ENCODE measurements around the gene COPG2.

COPG2 gene

DNA sequence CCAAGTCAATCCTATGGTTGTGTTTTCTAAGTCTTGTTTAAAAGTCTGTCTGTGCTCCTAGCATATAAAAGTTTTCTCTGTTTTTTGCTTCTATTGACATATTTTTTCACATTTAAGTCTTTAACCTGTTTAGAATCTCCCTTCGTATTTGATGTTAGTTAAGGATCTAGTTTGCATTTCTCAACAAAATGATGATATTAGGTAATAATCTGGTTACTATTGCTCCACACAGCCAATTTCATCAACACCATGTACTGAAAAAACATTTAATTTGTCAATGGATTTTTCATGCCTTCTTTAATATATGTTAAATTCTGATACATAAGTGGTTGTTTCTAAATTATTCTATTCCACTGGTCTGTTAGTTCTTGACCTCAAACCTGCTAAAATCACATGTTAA, 35.3 kb upstream of the COPG2 start:
- TF ChIP-seq, protein P1, sequence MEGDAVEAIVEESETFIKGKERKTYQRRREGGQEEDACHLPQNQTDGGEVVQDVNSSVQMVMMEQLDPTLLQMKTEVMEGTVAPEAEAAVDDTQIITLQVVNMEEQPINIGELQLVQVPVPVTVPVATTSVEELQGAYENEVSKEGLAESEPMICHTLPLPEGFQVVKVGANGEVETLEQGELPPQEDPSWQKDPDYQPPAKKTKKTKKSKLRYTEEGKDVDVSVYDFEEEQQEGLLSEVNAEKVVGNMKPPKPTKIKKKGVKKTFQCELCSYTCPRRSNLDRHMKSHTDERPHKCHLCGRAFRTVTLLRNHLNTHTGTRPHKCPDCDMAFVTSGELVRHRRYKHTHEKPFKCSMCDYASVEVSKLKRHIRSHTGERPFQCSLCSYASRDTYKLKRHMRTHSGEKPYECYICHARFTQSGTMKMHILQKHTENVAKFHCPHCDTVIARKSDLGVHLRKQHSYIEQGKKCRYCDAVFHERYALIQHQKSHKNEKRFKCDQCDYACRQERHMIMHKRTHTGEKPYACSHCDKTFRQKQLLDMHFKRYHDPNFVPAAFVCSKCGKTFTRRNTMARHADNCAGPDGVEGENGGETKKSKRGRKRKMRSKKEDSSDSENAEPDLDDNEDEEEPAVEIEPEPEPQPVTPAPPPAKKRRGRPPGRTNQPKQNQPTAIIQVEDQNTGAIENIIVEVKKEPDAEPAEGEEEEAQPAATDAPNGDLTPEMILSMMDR (conservative IDR thresholded peaks at IDR 0.05; ENCODE audit: low read depth, low read length): no peak
- H4K20me1 ChIP-seq (ENCODE audit: insufficient read depth): no peaks in the 10 kb centered on the region
- H2AFZ ChIP-seq (ENCODE audit: low read depth): no peak overlapping the region
- H3K4me1 ChIP-seq (ENCODE audit: low read depth, poor library complexity, severe bottlenecking): no peaks in the 10 kb centered on the region
- no peak overlapping the region for H3K4me3 ChIP-seq (IDR thresholded peaks at IDR 0.05; ENCODE audit: insufficient read depth, low read depth, low read length)
- H3K9ac ChIP-seq: no peak overlapping the region
- no peaks in the 10 kb centered on the region for H3K36me3 ChIP-seq (ENCODE audit: insufficient read depth)
- H3K79me2 ChIP-seq (ENCODE audit: insufficient read depth, low read depth): no peaks in the 10 kb centered on the region
- no peaks in the 10 kb centered on the region for H3K27me3 ChIP-seq (ENCODE audit: insufficient read depth, low read depth)
- H3K4me2 ChIP-seq: no peak overlapping the region
- H3K27ac ChIP-seq: no peak overlapping the region

- H4K20me1 ChIP-seq (ENCODE audit: insufficient read depth): no peaks in the 10 kb centered on the region
- TF ChIP-seq, protein P1 (conservative IDR thresholded peaks at IDR 0.05; ENCODE audit: low read depth, low read length): no peak
- H3K9ac ChIP-seq: no peak overlapping the region
- no peak overlapping the region for H3K27ac ChIP-seq
- H2AFZ ChIP-seq (ENCODE audit: low read depth): no peak overlapping the region
- no peaks in the 10 kb centered on the region for H3K79me2 ChIP-seq (ENCODE audit: insufficient read depth, low read depth)
- no peaks in the 10 kb centered on the region for H3K36me3 ChIP-seq (ENCODE audit: insufficient read depth)
- H3K4me3 ChIP-seq (IDR thresholded peaks at IDR 0.05; ENCODE audit: insufficient read depth, low read depth, low read length): no peak overlapping the region
- no peak overlapping the region for H3K4me2 ChIP-seq
- H3K4me1 ChIP-seq (ENCODE audit: low read depth, poor library complexity, severe bottlenecking): no peaks in the 10 kb centered on the region
- no peaks in the 10 kb centered on the region for H3K27me3 ChIP-seq (ENCODE audit: insufficient read depth, low read depth)
Observed at GRCh38 chr7:130701650-130702049, 33.1 kb upstream of the COPG2 start.

DNA sequence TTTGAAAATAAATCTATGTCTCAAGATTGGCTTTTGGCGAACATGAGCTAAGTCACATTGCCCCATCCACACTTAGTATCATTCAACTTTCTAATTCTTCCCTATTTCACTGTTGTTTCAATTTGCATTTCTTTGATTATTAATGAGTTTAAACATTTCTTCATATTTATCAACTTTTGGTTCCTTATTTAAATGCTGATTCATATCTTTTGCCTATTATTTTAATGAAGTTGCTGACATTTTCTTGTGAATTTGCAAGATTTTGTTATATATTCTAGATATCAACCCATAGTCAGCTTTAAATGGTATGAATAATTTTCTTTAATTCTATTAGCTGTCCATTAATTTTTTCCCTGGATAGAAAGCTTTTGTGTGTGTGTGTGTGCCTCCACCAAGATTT, 32.2 kb upstream of the COPG2 start:
- Histone ChIP-seq H3K4me2 (no peak overlapping the region), H3K36me3 (ENCODE audit: insufficient read depth) (no peaks in the 10 kb centered on the region), H3K4me1 (ENCODE audit: low read depth, poor library complexity, severe bottlenecking) (no peaks in the 10 kb centered on the region), H3K27ac (no peak overlapping the region), H3K27me3 (ENCODE audit: insufficient read depth, low read depth) (no peaks in the 10 kb centered on the region), H3K4me3 (IDR thresholded peaks at IDR 0.05; ENCODE audit: insufficient read depth, low read depth, low read length) (no peak overlapping the region), H3K9ac (no peak overlapping the region), H3K79me2 (ENCODE audit: insufficient read depth, low read depth) (no peaks in the 10 kb centered on the region), H2AFZ (ENCODE audit: low read depth) (no peak overlapping the region), H4K20me1 (ENCODE audit: insufficient read depth) (no peaks in the 10 kb centered on the region)
- TF ChIP-seq, protein P1 (conservative IDR thresholded peaks at IDR 0.05; ENCODE audit: low read depth, low read length): no peak

DNA sequence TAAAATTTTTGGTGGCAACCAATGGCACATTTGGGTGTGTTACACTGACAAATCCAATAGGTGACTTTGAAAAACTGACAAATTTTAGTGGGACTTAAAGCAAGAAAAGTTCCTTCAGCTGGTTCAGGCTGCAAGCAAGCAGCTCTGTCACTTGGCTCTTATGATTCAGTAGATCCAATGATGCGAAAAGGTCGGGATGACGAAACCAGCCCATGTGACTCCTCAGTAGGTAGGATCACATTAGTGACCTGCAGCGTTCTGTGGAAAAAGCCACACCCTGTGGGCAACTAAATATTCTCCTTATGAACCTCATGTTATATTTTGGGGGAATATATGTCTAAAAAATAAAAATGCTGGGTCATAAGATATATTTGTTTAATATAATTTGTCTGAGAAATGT, 31.1 kb upstream of the COPG2 start:
- Histone ChIP-seq H2AFZ (ENCODE audit: low read depth) (no peak overlapping the region), H3K4me3 (IDR thresholded peaks at IDR 0.05; ENCODE audit: insufficient read depth, low read depth, low read length) (no peak overlapping the region), H3K4me2 (no peak overlapping the region), H3K27me3 (ENCODE audit: insufficient read depth, low read depth) (no peaks in the 10 kb centered on the region), H3K36me3 (ENCODE audit: insufficient read depth) (no peaks in the 10 kb centered on the region), H4K20me1 (ENCODE audit: insufficient read depth) (no peaks in the 10 kb centered on the region), H3K9ac (no peak overlapping the region), H3K79me2 (ENCODE audit: insufficient read depth, low read depth) (no peaks in the 10 kb centered on the region), H3K4me1 (ENCODE audit: low read depth, poor library complexity, severe bottlenecking) (no peaks in the 10 kb centered on the region), H3K27ac (no peak overlapping the region)
- TF ChIP-seq, protein P1 (conservative IDR thresholded peaks at IDR 0.05; ENCODE audit: low read depth, low read length): no peak

Measured in KMS-11 (cell line).